ENCODE results near the gene MRPL17. TPM values are rescaled to one million over a fixed set of nuclear protein-coding genes. Genes with fewer than 3 reads are reported as not detected.

Gene MRPL17
- total and polyA plus RNA-seq, 2 experiments from 2014 or later, result 26.7 to 81.8 TPM

- H3K36me3 ChIP-seq (ENCODE audit: insufficient read depth), result no peaks in the 10 kb centered on the region
Observed at GRCh38 chr11:6632116-6633073, 50.7 kb downstream of the MRPL17 start.

More at GRCh38 chr11:6632116-6633073, 50.7 kb downstream of the MRPL17 start:
- Histone ChIP-seq H3K27me3 (ENCODE audit: insufficient read depth) (peaks cover 40% of the 10 kb centered on the region), H4K20me1 (replicated peaks; ENCODE audit: insufficient read depth) (no peaks in the 10 kb centered on the region), H3K4me2 (no peak overlapping the region), H3K4me3 (no peak overlapping the region), H3F3A (replicated peaks; ENCODE audit: low read depth) (no peaks in the 10 kb centered on the region; the same call in 1 of the 2 replicates), H2AFZ (no peak overlapping the region), H3K27ac (ENCODE audit: low read depth) (no peak overlapping the region), H3K4me1 (ENCODE audit: insufficient read depth) (no peaks in the 10 kb centered on the region; the same call in 1 of the 2 replicates), H3K79me2 (replicated peaks; ENCODE audit: insufficient read depth) (no peaks in the 10 kb centered on the region), H3K9me2 (ENCODE audit: insufficient read depth) (no peaks in the 10 kb centered on the region)
- Mint-ChIP-seq H3K4me1 (peaks cover 9% of the 10 kb centered on the region), H3K4me3 (no peak overlapping the region), H3K27ac (no peak overlapping the region), H3K27me3 (ENCODE audit: insufficient read depth, low read depth, poor library complexity) (peaks cover 30% of the 10 kb centered on the region), H3K36me3 (ENCODE audit: low read depth) (peaks cover 5% of the 10 kb centered on the region; the same call in 2 of the 3 replicates), H3K9me3 (no peaks in the 10 kb centered on the region; the same call in 2 of the 3 replicates)
- DNase-seq (ENCODE audit: low spot score) (no peak), ATAC-seq (no peak)
- TF ChIP-seq NANOG (IDR thresholded peaks at IDR 0.05; ENCODE audit: borderline replicate concordance) (no peak), EZH2 (IDR thresholded peaks at IDR 0.05; ENCODE audit: low read depth, unreplicated experiment) (no peak), CREB1 (CRISPR knock-in tag; IDR thresholded peaks at IDR 0.05; ENCODE audit: low read depth) (no peak), ZNF331 (CRISPR knock-in tag; IDR thresholded peaks at IDR 0.05; ENCODE audit: low read depth) (no peak), EZH2phosphoT487 (IDR thresholded peaks at IDR 0.05; ENCODE audit: unreplicated experiment) (no peak), STAT1 (IDR thresholded peaks at IDR 0.05; ENCODE audit: unreplicated experiment) (no peak), CTCF (conservative IDR thresholded peaks at IDR 0.05; ENCODE audit: low read depth in 2 of 2) (no peak), JUNB (IDR thresholded peaks at IDR 0.05; ENCODE audit: unreplicated experiment) (no peak), ETS1 (IDR thresholded peaks at IDR 0.05) (no peak), ZNF462 (CRISPR knock-in tag; IDR thresholded peaks at IDR 0.05) (no peak), POLR2AphosphoS5 (IDR thresholded peaks at IDR 0.05; ENCODE audit: low read depth) (no peak), REST (IDR thresholded peaks at IDR 0.05; ENCODE audit: unreplicated experiment) (no peak), ZNF114 (CRISPR knock-in tag; IDR thresholded peaks at IDR 0.05) (no peak)

Measured in GM23338 (cell line).